ENCODE data around the gene GRHL3.
A peak's percentile ranks its signal among the peaks of the same experiment; 100 is the strongest.

Gene GRHL3

DNA sequence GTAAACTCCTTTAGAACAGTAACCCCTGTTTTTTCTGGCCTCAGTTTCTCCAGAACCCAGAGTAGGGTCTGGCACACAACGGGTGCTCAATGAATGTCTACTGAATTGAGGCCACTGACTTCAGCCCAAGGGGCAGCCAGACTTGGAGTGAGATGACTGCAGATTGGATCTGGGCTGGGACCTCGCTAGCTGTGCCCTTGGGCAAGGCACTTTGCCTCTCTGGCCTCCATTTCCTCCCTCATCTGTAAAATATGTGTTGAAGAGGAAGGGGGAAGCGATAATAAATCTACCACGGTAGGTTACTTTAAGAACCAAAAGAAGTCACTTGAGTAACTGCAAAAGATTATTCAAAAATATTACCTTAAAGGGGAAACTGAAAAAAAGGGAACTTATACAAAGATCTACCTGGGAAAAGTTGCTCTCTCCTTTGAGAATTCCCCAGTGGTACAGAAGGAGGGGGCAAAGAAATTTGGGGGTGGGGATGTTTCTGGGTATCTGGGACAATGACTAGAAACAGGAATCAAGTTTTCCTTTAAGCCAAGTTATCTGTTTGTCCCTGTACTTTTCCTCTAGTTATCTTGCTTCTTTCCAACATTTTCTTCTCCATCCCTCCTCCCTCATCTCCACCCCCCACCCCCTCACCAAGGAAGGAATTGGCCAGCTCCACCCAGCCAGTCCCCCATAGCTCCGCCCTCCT is 394 bp upstream of the GRHL3 start:
- DNase-seq = no peak

DNA sequence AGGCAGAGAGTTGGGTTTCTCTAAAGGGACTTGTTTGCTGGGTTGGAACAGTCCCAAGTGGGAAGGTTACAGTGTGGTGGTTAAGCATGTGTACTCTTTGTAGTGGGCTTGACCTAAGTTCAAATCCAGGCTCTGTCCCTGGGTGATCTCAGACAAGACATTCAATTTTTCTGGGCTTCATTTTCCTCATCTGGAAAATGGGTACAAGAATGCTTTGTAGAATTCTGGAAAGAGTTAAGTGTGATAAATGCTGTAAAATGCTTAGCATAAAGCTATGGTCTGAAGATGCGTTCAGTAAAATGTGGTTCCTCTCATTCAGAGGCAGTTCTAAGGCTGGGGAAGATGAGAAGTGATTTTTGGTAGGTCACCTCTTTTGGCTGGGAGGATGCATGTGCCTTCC is 805 bp downstream of the GRHL3 start:
- DNase-seq = no peak

DNA sequence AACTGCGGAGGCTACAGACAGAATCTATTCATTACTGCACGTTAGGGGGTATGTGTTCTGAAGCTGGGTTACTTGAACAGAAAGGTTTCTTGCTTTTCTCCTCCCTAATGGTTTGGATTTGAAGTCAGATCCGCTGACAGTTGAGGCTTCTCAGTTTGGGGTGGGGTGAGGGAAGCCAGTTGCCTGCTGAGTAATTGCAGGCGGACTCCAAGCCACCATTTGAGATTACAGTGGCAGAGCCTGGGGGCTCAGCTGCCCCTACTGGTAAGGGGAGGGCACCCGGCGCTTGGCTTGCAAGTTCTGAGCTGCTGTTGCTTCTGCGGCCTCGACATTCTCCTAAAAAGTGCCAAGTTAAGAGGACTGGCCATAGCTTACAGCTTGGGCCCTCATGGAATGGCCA is 2.0 kb downstream of the GRHL3 start:
- DNase-seq = no peak

DNA sequence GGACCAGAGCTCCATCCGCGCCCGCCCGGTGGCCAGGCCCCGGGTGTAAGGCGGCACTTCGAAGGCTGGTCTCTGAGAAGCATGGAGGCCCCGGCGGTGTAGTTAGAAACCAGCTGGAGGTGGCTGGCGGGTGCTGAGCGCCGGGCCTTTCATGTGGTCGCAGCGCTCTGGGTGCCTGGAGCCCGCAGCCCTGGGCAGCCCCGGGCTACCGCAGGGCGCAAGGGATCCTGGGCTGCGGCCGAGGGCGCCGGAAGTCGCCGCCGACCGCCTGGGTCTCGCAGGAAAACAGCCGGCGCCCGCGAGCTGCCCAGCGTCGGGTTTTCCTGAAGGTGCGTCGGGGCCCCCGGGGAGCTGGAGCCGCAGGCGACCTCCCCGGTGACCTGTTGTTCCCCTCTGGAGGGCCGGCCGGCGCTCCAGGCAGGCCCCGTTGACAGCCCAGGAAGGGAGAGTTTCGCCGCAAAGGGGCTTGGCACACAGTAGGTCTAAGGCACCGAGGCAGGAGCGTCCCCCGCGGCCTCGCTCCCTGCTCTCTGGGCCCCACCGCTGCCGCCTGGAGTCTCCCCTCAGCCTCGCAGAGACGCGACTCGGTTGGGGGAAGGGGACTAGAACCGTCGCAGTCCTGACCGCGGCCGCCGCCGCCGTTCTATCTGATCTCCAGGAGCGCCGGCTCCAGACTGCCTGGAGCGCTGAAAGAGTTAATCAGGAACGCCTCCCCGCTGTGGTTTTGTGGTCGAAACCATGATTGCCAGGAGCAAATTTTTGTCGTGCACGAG is 2.7 kb downstream of the GRHL3 start:
- DNase-seq = peak; percentile 33 to 57

DNA sequence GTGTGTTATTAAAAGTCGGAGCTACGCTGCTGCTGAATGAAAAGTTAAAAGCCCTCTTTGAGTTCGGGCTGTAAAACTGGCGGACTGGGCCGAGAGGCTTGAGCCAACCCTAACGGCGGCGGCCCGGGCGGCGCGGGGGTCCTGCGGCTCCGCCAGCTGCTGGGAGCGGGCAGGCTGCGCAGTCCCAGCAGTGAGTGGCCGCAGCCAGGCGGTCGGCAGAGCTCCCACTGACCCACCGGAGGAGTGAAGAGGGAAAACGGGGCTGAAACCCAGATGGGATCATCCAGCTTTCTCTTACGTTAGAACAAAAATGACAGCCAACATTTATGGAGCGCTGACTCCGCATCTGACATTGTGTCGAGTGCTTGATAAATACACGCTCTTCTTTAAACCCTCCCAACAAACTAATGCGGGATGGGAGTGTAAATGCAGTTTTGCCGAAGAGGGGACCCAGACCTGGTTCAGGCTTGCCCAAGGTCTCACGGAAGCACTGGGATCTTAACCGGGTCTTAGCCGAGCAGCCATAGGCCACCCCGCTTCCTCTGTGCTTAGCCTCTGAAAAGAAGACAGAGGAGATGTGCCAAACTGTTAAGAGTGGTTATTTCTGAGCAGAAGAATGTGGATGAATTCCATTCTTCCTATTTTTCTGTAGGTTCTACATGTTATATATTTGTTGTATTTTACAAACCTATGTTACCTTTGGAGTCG is 3.5 kb downstream of the GRHL3 start:
- DNase-seq = no peak

DNA sequence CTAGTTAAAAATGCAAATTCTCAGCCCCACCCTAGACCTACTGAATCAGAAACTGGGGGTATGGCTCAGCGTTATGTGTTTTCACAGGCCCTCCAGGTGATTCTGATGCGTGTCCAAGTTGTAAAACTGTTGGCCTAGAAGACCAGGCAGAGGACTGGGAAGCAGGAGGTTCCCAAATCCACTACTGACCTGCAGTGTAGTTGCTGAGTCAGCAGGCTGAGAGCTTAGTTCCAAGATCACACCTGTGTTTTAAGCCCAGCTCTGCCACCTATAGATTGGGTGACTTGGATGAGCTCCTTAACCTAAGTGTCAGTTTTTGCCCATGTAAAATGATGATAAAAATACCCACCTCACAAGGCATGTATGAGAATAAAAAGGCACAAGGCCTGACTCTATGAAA is 4.1 kb downstream of the GRHL3 start:
- no peak for DNase-seq

DNA sequence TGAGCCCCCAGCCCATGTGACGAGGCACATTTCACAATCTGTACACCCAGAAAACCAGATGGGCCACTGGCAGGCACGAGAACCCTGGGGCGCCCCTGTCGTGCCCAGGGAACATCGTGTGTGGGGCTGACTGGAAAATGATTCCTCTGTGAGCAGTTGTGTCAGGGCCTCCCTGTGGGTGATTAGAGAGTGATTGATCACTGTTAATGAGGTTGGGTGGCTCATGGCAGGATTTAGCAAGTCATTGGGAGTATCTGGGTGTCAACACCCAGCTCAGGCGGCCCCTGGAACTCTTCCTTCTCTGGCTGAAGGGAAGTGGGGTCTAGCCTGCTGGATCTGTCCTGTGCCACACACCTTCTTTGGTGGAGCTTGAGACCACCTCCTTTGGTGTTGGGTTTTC is 5.7 kb downstream of the GRHL3 start:
- DNase-seq = no peak

DNA sequence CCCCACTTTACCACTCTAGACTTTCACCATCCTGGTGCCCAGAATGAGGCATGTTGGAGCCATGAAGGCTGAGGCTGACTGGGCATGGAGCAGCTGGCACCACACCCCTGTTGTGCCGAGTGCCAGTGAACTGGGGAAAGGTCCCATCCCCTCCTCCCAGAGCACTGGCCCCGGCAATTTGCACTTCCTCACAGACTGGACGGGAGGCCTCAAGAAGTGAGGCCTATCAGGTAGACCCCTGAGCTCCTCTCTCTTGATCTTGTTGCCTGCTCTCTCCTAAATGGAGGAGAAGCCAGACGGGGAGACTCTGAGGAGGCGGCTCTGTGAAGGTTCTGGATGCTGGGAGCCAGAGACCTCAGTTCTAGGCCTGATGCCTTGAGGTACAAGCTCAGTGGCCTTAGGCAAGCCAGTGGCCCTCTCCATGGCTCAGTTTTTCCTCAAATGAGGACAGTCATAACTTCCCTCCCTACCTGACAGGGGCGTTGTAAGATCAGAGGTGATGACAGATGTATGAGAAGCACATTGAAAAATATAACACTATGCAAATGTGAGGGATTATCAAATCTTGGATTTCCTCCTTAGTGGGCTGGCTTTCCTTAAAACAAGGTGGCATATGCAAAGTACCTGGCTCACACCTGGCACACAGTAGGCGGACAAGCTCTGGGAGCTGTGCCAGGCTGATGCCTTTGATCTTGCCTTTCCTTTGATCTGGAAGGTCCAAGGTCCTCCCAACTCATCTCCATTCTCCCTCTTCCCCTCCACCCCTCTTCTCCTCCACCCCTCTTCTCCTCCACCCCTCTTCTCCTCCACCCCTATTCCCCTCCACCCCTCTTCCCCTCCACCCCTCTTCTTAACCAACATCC is 6.7 kb downstream of the GRHL3 start:
- DNase-seq = no peak

DNA sequence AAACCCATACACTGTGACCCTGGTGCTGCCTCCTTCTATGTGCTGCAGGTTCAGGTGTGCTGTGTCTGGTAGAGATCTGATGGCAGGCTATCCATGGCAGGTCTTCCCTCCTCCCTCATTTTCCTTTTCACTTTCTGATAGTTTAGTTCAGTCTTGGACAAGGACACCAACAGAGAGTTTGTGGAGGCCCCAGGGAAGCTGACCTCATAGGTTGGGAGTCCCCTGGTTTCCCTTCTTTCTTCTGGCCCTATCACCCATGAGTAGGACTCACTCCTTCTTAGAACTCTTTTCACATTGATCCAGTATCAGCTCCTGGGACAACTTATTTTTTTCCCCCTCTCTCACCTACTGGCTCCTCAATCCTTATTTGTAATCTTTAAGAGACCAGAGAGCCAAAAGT is 8.3 kb downstream of the GRHL3 start:
- no peak for DNase-seq

DNA sequence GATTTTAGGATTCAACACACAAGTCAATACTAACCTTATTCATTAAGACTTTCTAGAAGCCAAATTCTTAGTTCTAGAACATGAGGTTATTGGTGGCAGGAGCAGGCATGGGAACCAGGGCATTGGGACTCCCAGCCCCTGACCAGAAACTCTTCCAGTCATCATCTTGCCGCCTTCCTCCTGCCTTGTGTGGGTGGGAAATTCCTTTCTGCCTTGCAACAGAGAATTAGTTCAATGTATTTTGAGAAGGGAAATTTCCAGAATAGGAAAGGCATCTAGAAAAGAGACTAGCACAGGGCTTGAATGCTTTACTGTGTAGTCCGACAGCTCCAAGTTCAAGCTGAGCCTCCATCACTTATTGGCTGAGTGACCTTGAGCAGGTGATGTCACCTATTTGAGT is 8.7 kb downstream of the GRHL3 start:
- no peak for DNase-seq

DNA sequence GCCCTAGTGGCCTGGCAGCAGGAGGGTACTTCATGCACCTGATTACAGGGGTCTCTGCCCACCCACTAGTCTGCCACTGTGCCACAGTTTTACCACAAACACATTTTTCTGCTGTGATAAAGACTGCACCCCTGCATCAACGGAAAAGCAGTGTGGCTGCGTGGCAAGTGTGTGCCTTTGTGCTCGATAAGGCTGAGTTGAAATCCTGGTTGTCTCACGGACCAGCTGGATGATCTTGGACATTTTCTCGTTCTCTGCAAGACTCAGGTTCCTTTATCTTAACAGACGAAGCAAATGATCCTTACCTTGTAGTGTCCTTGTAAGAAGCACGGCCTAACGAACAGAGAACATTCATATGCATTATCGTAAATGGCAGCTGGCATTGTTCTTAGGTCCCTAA is 10.2 kb downstream of the GRHL3 start:
- DNase-seq = no peak

DNA sequence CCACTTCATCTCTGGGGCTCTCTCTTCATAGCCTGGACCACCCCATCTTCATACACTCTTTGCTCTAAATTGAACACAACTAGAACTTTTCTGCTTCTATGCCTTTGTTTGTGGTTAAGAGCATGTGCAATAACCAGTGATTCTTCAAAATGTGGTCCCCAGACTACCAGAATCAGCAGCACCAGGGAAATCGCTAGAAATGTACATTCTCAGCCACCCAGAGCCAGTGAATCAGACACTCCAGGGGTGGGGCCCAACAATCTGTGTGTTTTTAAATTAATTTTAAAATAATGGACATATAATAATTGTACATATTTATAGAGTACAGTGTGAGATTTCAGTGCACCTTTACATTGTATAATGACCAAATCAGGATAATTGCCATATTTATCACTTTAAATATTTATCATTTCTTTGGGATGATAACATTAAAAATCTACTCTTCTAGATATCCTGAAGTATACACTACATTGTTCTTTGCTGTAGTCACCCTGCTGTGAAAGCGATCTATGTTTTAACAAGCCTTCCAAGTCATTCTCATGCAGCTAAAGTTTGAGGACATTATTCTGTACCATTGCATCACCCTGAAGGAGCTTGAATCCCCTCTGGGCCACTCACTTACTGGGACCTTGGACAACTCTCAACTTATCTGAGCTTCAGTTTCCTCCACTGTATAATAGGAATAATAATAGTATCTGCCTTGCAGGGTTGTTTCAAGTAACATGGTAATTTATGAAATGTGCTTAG is 10.8 kb downstream of the GRHL3 start:
- DNase-seq = no peak

DNA sequence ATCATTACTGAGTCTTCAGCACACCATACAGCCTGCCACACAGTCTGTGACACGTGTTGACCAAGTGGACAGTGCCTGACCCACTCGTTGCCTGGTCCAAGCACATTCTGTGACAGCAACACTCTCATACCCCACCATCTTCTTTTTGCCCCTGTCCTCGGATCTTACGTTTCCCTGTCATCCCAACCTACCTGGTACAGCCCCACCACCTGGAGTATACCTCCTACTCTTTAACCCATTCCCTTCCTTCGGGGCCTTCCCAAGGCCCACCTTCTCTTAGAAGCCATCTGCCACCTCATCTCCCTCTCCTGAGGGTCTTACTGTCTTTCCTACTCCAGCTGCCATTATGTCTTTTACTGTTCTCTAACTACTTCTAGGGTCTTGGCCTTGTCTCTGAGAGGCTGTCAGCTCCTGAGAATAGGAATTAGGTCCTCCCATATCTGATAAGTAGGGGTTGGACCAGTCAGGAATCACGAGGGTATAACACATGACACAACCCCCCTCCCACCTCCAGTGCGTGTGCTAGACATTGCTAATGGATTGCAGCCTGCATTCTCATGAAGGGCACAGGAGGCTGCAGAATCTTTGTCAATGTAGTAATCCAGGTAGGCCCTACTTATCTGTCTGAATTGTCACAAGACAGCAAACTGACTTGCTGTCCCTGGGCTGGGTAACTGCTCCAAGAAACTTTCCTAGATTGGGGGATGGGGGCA is 13.0 kb downstream of the GRHL3 start:
- DNase-seq = no peak

DNA sequence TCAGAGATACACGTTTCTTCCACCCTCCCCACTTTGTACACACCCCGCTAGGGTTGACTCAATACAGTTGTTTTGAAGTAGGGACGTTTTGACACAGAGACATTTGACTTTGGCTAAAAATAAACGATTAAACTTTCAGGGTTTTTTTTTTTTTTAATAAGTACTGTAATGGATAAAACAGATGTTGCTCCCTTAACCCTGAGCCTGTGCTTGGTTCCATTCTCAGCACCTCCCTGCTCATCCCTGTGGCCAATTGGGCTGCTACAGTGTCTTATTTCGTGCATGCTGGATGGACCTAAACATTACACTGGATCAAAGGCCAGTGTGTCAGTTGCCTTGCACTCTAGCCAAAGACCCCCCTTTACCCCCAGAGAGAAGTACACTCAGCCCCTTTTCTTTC is 16.9 kb downstream of the GRHL3 start:
- DNase-seq = no peak

DNA sequence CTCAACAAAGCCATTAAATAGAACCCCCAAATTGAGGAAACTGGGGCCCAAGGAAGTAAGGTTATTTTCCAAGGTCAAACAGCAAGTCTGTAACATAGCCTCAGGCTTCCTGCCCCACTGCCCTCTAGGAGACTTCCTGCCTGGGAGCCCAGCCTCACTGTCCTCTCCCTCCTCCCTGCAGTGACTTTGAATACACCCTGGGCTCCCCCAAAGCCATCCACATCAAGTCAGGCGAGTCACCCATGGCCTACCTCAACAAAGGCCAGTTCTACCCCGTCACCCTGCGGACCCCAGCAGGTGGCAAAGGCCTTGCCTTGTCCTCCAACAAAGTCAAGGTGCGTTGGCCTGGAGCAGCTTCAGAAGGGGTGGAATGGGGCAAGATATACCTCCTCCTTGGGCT is 18.3 kb downstream of the GRHL3 start:
- peak in 1 of 2 experiments; percentile 15 for DNase-seq

DNA sequence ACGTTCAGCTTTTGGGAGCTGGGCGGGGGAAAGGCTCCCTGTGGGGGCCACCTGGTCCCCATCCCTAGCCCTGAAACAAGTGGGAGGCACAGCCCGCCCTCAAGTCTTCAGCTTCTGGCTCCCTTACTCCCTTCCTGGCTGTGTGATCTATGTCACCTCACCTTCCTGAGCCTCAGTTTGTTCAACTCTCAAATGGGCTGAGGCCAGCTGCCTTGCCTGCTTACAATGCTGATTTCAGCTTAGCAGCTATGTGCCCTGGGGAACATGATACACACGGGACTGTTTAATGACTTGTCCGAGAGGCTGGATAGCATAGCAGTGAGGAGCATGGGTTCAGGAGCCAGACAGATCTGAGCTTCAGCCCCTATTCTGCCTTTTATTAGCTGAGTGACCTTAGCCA is 19.3 kb downstream of the GRHL3 start:
- DNase-seq = no peak

DNA sequence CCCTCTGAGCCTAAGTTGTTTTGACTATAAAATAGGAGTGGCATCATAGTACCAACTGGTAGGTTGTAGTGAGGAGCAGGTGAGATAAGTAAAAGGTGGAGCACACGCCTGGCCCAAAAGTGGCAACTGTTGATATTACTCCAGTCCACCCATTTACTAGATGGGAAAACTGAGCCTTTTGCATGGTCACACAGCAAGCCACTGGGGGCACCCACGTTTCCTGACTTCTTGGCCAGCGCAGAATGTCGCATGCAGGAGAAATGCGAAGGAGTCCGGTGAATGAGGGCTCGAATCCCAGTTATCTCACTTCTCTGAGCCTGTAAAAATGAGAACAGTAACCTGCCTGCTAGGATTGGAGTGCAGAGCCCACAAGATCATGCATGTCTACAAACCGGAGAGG is 20.8 kb downstream of the GRHL3 start:
- DNase-seq = no peak

DNA sequence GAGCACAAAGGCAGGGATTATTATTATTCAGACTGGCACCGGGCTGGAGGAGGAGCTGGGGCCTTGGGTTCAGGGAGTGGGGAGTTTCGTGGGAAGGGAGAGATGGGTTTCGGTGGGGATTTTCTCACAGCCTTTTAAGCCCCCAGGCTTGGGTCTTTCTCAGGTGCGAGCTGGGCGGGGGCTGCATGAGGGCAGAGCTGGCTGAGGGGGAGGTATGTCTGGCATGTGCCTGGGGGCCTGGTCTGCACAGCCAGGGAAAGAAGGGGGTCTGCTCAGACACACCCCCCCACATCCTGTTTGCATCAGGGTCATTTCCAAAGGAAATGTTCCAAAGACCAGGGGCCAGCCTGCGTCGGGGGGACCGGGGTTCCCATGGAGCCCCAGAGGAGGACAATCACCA is 21.6 kb downstream of the GRHL3 start:
- no peak for DNase-seq

DNA sequence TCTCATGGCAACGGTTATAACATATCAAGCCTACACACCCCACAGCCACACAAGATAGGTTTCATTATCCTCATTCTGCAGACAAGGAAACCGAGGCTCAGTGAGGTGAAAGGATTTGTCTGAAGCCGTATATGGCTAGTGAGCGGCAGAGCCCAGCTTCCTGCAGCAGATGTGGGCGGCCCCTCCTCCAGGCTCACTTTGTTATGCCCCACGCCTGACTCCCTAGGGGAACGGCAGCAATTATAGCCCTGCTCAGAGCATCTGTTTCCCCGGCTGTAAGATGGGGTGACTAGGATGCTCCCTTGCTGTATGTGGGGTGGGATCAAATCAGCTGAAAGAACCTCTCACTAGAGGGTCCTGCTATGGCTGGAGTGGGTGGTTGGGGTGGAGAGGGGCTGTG is 22.1 kb downstream of the GRHL3 start:
- no peak for DNase-seq

DNA sequence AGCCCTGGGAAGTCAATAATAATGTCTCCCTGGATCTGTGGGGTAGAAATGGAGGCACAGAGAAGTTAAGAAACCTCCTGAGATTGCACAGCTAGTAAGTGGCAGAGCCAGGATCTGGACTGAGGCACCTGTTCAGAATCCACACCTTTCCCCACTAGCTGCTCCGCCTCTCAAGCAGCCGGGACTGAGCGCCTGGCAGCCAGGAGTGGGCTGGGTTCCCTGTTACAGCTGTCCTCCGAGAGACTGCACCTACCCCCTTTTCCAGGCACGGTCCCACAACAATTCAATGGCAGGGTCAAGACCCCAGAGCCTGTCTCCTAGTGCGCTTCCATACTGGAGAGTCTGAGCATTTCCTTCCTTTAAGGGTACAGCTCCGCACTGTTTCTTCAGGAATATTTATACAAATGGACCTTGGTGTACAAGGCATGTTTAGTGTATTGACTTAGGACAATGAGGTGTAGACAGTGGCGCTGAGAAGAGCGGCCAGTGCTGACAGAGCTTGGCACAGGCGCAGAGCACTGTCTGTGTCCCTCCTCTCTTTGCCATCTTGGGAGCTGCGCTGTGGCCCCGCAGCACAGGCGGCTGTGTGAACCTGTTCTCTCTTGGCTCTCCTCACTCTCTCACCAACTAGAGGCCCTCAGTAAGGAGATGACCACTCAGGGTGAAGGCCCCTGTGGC is 24.4 kb downstream of the GRHL3 start:
- no peak for DNase-seq

DNA sequence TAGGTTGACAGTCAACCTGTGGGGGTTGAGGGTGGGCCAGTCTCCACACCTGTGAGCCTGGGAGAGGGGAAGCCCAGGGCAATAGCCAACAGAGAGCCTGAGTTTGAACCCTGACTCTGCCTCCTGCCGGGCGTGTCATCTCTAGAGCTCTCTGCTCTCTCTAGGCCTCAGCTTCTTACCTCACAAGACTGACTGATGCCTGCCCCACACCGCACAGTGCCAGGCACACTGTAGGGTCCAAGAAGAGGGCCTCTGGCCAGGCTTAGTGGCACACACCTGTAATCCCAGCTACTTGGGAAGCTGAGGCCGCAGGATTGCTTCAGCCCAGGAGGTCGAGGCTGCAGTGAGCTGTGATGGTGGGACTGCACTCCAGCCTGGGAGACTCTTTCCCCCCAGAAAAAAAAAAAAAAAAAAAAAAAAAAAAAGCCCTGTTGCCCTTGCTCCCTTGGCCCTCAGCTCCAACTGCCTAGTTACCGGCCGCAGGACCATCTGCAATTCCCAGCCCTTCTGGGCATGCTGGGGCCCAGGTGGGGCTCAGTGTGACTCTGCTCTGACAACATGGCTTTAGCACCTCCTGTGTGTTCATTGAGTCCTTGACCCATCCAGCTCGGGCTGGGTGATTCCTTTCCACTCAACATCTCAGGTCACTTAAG is 25.1 kb downstream of the GRHL3 start:
- DNase-seq = no peak

Data from AML-193 (cell line).